8988T (cell line): ENCODE data around the gene TMOD1.
"Not testable (repeated sequence)": the region's sequence is repeated elsewhere in the genome, so short reads cannot be mapped to it uniquely, and the experiment has no call there.

Experiments
- DNase-seq: peaks from one replicate; pipeline ENCODE4 v3.0.0; 2011

Gene TMOD1

DNA sequence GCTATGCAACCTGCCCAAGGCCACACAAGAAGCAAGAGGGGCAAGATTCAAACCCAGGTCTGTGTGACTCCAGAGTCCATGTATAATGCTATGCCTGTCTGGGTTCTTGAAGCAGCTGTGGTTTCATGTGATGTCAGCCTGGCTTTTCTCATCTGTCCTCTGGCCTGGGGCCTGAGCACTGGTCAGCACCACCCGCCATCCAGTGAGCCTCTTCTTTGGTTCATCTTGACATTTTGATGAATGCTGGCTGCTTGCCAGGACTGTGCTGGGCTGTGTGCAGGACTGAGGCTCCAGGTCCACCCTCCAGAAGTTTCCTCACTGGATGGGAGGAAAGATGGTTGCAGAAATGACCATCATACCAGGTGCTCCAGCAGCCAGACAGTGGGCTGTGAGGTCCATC, 70.2 kb downstream of the TMOD1 start:
- DNase-seq = no peak

- DNase-seq = no peak
Measured at GRCh38 chr9:97572196-97572891, 70.9 kb downstream of the TMOD1 start.

DNA sequence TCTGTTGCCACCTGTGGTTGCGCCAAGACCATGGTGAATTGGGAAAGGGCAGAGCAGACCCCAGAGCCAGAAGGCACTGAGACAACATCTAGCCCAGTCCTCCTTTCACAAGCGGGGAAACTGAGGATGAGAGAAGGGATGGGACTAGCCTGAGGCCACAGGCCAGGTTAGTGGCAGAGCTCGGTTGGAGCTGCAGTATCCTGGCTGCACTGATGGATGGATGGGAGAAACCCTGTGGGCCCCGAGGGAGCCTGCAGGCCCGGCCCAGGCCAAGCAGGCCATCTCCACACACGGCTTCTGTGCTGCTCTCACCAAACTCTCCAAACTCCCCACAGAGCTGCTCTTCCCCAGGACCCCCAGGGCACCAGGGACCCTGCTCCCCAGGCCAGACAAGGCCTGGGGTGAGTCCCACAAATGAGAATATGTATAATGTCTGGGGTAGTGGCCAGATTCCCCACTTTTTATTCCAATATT, 71.5 kb downstream of the TMOD1 start:
- no peak for DNase-seq

- DNase-seq = no peak
Measured at GRCh38 chr9:97573482-97574073, 72.1 kb downstream of the TMOD1 start.

DNA sequence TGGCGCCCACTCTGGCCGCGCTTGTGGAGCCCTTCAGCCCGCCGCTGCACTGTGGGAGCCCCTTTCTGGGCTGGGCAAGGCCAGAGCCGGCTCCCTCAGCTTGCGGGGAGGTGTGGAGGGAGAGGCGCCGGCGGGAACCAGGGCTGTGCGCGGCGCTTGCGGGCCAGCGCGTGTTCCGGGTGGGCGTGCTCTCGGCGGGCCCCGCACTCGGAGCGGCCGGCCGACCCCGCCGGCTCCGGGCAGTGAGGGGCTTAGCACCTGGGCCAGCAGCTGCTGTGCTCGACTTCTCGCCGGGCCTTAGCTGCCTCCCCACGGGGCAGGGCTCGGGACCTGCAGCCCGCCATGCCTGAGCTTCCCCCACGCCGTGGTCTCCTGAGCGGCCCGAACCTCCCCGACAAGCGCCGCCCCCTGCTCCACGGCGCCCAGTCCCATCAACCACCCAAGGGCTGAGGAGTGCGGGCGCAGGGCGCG, 72.7 kb downstream of the TMOD1 start:
- not testable (repeated sequence) for DNase-seq

DNA sequence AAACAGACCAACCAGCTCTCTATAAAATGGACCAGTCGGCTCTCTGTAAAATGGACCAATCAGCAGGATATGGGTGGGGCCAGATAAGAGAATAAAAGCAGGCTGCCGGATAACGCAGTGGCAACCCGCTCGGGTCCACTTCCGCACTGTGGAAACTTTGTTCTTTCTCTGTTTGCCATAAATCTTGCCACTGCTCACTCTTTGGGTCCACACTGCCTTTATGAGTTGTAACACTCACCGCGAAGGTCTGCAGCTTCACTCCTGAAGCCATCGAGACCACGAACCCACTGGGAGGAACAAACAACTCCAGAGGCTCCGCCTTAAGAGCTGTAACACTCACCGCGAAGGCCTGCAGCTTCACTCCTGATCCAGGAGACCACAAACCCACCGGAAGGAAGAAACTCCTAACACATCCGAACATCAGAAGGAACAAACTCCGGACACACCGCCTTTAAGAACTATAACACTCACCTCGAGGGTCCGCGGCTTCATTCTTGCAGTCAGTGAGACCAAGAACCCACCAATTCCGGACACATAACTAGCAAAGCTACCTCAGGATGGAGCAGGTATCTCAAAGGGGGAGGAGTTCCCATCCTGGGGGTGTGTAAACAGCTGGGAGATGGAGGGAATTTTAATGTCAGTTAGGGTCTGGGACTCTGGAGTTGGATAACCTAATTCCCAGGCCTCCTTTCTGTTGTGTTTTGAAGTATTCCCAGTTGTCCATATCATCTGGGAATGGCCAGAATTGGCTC, 73.6 kb downstream of the TMOD1 start:
- not testable (repeated sequence) for DNase-seq

DNA sequence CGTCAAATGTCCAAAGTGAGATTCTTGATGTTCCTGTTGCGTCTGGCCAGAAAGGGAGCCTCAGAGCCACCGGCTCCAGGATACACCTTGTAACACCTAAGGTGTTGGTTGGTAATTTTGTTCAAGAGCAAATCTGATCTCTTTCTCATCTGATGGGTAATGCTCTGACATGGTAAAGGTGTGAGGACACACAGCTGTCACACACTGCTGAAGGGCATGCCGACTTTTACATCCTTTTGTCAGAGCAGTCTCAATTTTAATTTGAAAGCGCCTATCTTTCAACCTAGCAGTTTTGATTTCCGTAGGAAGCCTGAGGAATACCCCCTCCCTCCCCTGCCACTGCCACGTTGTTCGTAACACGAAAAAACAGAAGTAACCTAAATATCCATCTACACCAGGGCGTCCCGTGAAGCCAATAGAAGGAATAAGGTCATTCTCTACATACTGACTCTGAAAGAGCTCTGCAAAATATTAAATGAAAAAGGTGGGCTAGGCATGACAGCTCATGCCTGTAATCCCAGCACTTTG, 74.3 kb downstream of the TMOD1 start:
- no peak for DNase-seq

GRCh38 chr9:97577051-97577450, 75.6 kb downstream of the TMOD1 start:
- DNase-seq = no peak

GRCh38 chr9:97578846-97579245, 77.4 kb downstream of the TMOD1 start:
- no peak for DNase-seq

- no peak for DNase-seq
Measured at GRCh38 chr9:97579914-97580313, 78.4 kb downstream of the TMOD1 start.

- DNase-seq = not testable (repeated sequence)
Measured at GRCh38 chr9:97581590-97581989, 80.1 kb downstream of the TMOD1 start.

DNA sequence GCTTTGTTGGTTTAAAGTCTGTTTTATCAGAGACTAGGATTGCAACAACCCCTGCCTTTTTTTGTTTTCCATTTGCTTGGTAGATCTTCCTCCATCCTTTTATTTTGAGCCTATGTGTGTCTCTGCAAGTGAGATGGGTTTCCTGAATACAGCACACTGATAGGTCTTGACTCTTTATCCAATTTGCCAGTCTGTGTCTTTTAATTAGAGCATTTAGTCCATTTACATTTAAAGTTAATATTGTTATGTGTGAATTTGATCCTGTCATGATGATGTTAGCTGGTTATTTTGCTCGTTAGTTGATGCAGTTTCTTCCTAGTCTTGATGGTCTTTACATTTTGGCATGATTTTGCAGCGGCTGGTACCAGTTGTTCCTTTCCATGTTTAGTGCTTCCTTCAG, 83.3 kb downstream of the TMOD1 start:
- DNase-seq = not testable (repeated sequence)

- DNase-seq = not testable (repeated sequence)
Measured at GRCh38 chr9:97586909-97587308, 85.4 kb downstream of the TMOD1 start.

GRCh38 chr9:97591535-97591934, 90.1 kb downstream of the TMOD1 start:
- DNase-seq = no peak

- DNase-seq = no peak
Measured at GRCh38 chr9:97592126-97592525, 90.7 kb downstream of the TMOD1 start.

DNA sequence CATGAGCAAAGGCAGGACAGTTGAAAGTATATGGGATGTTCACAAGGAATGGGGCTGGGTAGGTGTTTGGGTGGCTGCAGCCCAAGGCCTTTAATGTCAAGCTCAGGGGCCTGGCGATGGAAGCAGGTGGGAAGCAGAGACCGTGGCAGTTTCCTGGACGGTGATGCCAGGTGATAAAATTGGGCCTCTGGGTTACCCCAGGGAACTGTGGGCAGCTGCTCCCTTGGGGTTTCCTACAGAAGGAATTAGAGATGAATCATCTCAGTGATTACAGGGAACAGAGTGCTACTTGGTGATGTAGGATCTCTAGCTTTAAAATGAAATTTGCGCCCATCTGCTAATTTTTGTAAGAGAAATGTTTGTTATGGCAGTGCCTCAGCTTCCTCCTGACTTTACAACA, 92.5 kb downstream of the TMOD1 start:
- DNase-seq = no peak

- DNase-seq = no peak
Measured at GRCh38 chr9:97594381-97594921, 93.0 kb downstream of the TMOD1 start.

DNA sequence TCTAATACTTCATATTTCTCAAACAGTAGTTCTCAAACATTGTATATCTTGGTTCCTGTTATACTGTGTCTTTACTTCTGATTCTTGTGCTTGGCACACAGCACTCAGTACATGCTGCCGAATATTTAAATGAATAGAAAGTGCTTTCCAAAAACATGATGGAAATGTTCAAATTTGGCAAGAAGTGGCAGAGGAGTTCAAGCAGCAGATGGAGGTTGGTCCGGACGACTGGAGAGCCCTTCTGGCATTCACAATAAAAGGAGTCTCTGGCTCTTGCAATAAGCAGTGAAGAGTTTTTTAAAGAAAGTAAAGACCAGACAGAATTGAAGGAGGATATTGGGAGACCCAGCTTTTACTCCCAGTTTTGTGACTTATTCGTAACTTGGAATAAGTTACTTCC, 95.4 kb downstream of the TMOD1 start:
- DNase-seq = no peak

- DNase-seq = no peak
Measured at GRCh38 chr9:97598461-97599288, 97.2 kb downstream of the TMOD1 start.

- DNase-seq = no peak
Measured at GRCh38 chr9:97599314-97599846, 97.9 kb downstream of the TMOD1 start.

- DNase-seq = no peak
Measured at GRCh38 chr9:97600531-97601227, 99.2 kb downstream of the TMOD1 start.
